ENCODE results near the gene TP73.
A peak's percentile ranks its signal among the peaks of the same experiment; 100 is the strongest.

Gene TP73

DNA sequence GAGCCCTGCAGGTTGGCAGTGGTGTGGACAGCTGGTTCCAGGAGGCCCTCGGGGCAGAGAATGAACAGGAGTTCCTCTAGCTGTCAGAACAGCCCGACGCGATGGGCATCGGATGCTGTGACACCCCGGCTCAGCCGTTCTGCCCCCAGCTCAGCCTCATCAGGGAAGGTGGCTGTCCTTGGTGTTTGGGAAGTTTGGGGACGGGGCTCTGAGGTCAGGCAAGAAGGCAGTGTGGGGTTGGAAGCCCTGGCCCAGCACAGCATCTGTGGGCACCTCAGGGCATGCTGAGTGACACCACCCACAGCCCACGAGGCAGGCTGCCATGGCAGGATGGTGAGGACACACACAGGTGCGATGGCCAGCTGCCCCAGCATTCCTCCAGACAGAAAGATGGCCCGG lies 59.1 kb downstream of the TP73 start:
- no peak for DNase-seq

DNA sequence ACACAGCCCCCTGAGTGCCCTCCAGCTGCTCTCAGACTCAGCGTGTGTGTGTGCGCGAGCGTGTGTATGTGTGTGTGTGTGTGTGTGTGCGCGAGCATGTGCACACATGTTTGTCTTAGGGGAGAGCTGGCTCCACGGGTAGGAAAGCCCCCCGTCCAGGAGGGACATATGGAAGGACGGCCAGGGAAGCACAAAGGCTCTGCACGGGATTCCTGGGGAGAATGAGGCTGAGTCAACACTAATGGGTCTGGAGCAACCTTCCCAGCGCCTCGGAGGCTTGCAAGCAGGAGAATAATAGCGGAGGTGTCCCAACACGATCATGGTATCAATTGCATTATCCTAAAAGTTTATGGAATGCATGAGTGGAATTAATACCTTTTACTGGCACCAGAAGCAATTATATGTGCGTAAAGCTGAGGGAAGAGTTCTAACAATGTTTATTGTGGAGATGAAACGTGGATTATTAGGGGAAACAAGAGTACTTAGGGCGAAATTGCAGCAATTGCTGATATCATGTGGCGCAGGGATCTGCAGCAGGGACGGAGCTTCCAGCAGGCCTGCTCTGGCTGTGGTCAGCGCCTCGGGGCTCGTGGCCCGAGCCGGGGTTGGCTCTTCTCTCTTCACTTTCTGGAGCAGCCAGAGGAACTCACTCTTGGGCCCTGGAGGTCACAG lies 59.6 kb downstream of the TP73 start:
- DNase-seq = no peak

DNA sequence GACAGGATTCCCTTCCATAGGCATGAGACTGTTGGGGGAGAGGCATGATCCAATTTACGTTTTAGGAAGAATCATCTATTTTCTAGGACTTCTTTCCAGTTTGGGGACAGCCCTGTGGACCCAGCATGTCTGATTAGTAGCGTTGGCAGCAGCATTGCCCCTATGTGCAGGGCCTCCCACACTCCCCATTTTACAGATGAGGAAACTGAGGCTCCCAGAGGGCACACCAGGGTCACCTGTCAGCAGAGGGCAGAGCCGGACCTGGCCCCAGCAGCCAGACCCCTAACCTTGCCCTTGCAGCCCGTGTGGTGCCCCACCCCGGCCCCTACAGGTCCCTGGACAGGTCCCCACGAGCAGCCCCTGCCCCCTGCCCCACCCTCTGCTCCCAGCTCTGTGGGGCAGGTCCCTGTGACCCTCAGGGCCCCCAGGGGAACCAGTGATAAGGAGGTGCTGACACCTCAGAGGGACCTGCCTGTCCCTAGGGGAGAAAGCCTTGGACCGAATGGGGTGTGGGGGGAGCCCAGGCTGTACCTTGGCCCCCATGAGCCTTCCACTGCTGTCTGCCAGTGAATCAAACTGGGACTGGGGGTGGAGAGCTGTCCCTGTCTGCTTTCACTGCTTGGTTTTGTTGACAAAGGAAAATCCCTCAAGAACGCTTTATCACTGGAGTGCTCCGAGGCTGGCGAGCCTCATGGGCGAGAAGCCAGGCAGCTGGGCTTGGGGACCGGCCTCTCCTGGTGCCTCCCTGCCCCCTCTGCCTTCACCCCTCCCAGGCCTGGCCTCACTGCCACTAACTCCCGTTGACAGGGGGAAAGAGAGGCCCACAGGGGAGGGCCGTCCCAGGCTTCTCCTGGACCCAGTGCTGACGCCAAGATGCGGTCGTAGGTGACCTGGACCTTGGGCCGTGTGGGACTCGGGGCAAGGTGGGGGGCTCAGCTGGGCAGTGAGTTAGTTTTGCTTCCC lies 60.5 kb downstream of the TP73 start:
- no peak for DNase-seq

DNA sequence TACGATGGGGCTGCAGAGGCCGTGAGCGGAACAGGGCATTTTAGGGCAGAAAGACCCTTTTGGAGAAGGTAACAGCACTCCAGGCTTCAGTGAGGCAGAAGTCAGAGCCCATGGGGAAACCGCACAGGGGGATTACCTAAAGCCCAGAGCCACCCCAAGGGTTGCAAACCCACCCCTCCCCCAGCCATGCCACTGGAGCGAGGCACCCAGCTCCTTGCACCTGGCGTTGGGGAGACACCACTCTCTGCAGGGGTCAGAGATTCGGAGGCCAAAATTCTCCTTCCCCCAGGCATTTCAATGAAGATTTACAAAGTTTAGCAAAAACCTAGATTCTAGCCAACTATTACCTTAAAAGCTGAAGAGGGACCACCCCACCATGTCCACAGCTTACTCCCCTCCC lies 61.5 kb downstream of the TP73 start:
- no peak for DNase-seq

DNA sequence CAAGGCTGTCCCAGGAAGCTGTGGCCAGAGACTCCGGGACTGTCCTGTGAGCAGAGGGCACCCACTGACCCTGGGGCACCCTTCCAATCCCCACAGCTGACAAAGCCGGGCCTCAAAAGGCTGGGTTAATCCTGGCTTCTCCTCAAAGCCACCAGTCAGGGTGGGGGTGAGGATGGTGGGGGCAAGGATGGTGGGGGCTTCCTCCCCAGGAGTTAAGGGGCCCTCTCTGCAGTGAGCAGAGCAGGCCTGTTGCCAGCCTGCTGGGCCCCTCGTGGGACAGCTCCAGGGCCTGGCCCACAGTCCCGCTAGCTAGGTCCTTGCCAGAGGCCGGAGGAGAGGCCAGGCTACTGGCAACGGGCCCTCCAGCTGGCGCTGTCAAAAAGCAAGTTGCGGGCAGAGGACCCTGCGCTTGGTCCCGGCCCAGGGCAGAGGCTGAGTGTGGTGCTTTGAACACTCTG lies 62.0 kb downstream of the TP73 start:
- DNase-seq = no peak

DNA sequence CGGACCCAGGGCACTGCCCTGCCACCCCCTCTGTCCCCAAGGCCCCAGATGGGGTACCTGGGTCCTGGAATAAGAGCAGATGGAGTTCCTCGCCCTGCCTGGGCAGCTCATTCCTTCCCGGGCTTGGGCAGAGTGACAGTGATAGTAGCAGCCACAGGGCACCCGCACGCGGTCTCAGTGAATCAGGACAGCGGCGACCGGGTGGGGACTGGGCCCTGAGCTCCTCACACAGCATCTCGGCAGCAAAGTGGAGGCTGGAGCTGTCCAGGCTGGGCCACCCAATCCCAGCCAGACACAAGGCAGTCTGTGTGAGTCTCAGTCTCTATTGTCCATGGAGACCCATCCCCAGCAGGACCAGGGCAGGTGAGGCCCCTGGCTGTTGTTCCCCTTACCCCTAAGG lies 62.5 kb downstream of the TP73 start:
- DNase-seq = no peak

DNA sequence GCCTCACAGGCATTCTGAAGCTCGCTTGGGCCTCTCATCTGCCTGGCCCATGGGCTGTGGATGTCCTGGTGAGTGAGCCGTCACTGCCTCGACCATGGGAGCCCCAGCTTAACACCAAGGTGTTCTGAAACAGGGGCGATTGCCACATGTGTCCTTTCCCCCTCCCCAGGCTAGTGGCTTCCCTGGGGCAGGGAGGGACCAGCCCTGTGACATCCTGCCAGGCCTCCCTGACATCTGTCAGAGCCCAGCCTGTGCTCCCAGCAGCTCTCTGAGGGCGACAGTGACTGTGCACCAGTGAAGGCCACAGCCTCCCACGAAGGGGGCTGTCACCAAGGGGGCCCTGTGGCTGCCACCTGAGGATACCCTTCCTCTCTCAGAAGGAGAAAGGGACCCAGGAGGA lies 64.0 kb downstream of the TP73 start:
- DNase-seq = no peak

DNA sequence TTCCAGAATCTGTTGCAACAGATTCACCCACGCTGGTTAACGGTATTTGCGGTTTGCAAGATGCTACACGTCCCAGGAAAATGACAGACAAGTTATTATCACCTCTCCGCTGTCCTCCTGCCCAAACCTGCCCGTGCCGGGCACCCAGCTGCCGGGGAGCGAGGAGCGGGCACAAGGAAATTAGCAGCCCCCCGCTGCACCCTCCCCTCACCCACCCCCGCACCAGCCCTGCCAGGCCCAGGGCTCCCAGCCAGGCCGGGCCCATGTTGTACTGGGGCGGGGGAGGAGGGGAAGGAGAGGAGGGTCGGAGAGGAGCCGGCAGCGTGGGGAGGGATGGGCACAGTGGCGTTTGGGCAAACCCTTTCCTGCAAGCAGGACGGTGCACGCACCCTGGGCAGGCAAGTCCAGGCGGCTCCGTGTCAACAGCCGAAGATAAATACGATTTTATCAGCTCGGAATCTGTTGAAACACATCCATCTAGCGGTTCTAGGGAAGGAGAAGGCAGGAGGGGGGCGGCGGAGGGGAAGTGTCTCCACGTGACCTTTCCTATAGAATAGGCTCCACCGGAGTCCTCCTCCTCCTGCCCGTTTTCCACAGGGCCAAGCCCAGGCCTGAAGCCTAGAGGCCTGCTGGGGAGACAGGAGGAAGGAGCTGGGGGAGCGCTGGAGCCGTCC lies 64.9 kb downstream of the TP73 start:
- DNase-seq = no peak

DNA sequence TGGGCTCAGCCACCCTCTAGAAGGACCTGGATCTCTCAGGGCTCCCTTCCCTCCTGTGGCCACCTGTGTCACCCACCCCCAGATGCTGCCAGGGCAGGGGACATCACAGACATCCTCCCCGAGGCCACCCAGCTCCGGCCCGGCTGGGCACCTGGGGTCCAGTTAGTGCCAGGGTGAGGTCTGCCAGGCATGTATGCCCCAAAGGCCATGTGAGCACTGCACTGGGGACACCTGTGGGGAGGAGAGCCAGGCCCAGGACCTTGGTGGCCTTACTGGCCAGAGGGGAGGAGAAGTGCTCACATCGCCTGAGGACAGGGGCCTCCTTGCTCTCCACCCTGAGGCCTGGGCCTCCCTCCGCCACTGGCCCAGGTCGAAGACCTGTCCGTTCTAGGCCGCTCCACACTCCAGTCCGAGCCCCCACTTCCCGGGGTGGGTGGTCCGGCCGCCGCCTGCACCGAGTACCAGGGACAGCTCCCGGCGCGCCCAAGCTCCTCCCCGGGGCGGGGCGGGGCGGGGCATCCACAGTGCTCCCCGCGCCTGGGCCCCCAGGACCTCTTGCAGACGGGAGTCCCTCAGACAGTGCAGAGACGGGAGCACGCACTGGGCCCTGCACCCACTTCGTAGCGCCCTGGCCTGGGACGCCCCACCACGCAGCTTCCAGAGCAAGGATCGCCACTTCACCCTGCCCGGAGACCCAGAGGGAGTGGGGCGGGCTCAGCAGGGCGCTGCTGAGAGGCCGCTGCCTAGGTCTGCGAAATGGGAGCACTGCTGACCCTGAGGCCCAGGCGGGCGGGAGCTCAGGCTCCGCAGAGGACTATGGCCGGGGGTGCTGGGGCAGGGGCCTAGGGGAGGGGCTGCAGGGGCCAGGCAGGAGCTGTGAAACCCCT lies 65.6 kb downstream of the TP73 start:
- DNase-seq = no peak

DNA sequence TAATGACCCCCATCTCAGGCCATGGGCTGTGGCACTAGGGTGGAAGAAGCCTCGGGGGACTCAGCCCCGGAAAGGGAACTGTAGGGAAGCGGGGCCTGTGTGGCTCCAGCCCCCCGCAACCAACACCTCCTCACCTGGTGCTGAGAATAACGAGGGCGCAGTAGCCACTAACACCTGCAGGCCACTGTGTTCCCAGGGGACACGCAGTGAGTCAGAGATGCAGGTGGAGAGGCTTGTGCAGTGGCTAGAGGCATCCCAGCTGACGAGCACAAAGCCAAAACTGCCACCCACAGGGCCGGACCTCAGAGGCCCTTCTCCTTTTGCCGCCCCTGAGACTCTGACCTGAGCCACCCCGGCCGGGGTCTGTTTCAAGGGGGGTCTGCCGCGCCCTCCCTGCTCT lies 66.4 kb downstream of the TP73 start:
- DNase-seq = no peak

DNA sequence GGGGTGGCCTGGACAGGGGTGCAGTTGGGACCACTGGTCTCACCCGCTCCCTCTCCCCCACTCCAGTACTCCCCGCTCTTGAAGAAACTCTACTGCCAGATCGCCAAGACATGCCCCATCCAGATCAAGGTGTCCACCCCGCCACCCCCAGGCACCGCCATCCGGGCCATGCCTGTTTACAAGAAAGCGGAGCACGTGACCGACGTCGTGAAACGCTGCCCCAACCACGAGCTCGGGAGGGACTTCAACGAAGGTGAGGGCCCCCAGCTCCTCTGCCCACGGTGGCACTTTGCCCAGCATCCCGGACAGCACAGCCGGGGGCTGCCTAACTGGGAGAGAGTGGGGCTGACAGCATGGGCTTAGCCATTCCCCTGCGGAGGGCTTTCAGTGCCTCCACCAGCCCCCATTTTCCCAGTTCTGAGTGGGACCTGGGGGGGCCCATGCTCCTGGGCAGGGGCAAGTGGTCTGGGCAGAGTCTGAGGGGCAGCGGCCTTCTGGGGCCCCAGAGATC lies 69.7 kb downstream of the TP73 start:
- no peak for DNase-seq

DNA sequence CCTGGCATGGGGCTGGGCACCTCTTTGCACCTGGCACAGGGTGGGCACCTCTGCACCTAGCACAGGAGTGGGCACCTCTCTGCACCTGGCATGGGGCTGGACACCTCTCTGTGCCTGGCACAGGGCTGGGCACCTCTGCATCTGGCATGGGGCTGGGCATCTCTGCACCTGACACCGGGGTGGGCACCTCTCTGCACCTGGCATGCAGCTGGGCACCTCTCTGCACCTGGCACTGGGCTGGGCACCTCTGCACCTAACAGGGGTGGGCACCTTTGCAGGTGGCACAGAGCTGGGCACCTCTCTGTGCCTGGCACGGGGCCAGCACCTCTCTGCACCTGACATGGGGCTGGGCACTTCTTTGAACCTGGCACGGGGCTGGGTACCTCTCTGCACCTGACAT lies 70.5 kb downstream of the TP73 start:
- no peak for DNase-seq

DNA sequence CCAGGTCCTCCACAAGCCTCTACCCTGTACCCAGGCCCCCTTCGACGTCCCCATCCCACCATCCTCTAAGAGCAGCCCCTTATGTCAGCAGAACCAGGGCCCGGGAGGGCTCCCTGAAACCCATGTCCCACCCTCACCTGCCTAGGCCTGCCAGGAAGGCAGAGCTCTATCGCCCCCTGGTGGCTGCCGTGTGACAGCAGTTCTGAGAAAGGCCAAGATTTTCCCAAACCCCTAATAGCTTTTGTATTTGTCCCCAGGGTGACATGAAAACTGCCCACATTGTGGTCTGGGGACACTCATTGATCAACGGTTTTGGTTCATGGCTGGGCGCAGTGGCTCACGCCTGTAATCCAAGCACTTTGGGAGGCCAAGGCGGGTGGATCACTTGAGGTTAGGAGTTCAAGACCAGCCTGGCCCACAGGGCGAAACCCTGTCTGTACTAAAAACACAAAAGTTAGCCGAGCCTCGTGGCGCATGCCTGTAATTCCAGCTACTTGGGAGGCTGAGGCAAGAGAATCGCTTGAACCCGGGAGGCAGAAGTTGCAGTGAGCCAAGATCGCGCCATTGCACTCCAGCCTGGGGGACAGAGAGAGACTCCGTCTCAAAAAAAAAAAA lies 72.2 kb downstream of the TP73 start:
- DNase-seq = peak; percentile 52 to 77 (median 63)

DNA sequence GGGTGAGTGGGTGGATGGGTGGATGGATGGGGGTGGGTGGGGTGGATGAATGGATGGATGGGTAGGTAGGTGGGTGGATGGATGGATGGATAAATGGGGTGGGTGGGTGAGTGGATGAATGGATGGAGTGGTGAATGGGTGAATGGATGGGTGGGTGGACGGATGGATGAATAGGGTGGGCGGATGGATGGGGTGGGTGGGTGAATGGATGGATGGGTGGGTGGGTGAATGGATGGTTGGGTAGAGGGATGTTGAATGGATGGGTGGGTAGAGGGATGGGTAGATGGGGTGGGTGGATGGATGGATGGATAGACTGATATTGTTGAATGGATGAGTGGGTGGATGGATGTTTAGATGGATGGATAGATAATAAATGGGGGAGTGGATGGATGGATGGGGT lies 73.0 kb downstream of the TP73 start:
- no peak for DNase-seq

DNA sequence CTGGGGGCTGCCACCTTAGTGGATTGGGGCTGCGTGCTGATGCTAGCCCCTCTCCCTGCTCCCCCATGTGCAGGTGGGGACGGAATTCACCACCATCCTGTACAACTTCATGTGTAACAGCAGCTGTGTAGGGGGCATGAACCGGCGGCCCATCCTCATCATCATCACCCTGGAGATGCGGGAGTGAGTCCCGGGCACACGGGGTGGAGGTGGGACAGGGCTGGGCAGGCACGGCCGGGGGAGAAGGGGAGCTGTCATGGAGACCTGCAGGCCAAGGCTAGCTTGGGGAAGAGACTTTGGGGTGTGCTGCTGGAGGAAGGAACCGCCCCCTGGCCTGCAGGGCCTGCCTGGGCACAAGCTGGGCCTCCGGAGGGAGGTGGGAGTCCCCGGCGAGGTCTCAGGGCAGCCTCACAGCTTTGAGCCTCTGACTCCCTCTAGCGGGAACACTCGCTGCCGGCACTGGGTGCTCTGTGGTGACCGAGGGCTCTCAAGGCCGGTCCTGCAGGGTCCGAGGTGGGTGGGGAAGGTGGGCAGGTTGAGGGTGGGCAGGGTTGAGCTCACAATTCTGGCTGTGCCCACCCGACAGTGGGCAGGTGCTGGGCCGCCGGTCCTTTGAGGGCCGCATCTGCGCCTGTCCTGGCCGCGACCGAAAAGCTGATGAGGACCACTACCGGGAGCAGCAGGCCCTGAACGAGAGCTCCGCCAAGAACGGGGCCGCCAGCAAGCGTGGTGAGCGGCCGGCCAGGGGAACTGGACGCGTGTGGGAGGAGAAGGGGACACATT lies 74.9 kb downstream of the TP73 start:
- DNase-seq = no peak

DNA sequence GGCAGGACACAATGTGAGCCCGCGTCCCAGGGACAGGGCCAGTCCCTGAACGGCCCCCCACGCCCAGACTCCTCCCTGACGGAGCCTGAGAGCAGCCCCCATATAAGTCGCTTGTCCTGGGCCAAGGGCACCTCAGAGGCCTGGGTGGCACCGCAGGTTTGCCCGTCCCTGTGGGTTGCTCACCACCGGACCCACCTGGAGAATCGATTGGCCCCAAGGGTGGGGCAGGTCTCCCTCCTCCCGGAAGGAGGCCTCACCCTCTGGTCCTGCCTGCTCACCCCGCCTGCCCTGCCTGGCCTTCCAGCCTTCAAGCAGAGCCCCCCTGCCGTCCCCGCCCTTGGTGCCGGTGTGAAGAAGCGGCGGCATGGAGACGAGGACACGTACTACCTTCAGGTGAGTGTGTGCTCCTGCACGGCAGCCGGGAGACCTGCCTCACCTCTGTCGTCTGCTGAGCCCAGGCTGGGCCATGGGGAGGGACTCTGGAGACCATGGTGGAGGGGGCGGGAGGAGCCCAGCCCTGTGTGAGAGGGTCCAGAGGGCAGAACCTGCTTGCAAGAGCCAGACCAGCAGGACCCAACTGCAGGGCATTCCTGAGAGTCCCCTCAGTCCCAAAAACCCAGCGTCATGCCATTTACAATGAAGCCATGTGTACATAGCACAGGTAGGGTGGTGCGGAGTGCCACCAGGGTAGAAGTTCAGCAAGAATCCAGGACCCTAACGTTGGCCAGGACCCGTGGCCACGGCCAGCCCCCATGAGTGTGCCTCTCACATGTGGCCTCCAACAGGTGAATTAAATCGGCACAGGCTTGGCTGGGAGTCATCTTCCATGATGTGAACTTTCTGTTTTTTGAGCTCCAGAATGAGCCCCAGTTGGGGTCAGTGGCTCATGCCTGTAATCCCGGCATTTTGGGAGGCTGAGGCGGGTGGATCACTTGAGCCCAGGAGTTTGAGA lies 75.8 kb downstream of the TP73 start:
- no peak for DNase-seq

DNA sequence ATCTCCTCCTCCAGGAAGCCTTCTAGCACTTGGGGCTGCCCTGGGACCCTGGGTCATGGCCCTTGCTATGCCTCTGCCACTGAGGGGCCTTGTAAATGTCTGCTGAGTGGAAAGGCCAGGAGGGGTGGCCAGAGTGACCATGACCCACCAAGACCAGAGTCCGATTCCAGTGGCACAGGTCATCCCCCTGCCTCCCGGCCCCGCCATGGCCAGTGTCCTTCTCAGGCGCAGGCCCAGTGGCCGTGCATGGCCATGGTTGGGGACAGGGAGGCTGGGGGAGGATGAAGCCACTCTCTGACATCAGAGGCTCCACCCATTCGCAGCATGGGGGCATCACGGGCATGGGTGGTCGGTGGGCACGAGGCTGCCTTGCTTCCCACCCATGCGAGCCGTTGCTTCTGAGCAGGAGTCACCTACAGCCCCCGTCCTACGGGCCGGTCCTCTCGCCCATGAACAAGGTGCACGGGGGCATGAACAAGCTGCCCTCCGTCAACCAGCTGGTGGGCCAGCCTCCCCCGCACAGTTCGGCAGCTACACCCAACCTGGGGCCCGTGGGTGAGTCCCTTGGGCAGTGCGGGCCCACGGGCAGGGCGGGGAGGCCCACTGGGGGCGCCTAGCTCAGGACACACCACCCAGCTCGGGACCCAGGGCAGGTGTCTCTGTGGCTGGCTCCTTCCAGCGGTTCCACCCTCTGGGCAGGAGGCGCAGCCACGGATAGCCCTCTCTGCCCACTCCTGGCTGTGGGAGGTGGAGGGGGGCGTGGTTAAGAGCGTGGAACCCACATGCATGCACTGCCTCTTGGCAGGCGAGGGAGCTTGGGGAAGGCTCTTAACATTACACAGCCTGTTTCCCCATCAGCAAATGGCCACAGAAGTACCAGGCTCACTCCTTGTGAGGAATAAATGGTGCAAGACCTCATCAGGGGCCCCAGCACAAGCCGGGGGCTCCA lies 77.6 kb downstream of the TP73 start:
- DNase-seq = no peak

DNA sequence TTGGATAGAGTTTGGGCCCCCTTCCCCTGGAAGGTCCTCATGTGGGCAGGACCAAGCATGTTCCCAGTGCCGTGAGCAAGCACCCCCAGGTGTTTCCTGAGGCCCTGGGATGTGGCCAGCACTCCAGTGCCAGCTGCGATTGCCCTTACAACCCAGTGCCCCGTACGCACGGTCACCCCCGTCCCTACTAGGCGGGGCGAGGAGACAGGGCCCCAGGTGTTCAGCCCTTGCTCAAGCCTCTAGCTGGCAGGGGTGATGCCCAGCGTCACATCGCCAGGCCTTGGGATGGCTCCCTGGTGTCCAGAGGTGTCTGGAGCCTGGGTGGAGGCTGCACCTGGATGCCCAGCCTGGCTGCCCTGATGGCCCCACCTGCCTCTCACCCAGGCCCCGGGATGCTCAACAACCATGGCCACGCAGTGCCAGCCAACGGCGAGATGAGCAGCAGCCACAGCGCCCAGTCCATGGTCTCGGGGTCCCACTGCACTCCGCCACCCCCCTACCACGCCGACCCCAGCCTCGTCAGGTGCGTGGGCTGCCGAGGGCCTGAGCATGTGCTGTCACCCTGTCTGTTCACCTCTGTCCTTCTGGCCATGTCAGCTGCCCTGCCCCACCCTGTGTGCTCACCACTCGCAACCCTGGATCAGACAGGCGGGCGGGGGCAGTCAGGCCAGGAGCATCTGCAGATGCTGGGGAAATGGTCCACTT lies 78.4 kb downstream of the TP73 start:
- DNase-seq = no peak
